C4-2B (cell line): ENCODE results near the gene DNAH3.

Experiments
- ZFX ChIP-seq: fragments of 450-650 bp; IDR thresholded peaks from 2 replicates; pipeline ENCODE4 v1.6.1; 2017
- TF ChIP-seq, protein P1 (sequence below): fragments of 450-650 bp; conservative IDR thresholded peaks from 2 replicates; pipeline ENCODE4 v1.5.1; 2017; ENCODE audit warnings: mild to moderate bottlenecking

DNA sequence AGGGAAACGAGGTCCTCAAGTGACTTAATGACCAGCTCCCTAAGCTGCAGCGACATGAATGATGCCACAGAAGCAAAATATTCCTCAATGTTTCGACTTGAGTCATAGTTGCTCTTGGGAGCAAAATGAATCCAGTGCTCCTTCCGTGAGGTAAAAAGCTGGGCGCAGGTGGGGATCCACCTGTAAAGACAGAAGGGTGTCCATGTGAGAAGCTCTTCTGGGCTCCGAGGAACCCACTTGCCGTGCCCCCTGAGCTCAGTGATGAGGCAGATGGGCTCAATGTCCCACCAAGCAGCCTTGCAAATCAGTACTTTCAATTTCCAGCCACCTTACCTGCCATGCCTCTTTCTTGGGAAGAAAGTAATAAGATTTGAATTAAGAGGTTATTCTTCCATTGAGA lies 25.5 kb downstream of the DNAH3 start:
- TF ChIP-seq ZFX, result no peak
- TF ChIP-seq, protein P1, sequence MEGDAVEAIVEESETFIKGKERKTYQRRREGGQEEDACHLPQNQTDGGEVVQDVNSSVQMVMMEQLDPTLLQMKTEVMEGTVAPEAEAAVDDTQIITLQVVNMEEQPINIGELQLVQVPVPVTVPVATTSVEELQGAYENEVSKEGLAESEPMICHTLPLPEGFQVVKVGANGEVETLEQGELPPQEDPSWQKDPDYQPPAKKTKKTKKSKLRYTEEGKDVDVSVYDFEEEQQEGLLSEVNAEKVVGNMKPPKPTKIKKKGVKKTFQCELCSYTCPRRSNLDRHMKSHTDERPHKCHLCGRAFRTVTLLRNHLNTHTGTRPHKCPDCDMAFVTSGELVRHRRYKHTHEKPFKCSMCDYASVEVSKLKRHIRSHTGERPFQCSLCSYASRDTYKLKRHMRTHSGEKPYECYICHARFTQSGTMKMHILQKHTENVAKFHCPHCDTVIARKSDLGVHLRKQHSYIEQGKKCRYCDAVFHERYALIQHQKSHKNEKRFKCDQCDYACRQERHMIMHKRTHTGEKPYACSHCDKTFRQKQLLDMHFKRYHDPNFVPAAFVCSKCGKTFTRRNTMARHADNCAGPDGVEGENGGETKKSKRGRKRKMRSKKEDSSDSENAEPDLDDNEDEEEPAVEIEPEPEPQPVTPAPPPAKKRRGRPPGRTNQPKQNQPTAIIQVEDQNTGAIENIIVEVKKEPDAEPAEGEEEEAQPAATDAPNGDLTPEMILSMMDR, result no peak
